Body of pancreas (tissue), 4 donors: ENCODE results near the gene COMMD1.

ENCODE experiments used
- POLR2A ChIP-seq, 3 donors: fragments of 450-650 bp; IDR thresholded peaks; one replicate each; pipeline ENCODE4 v1.6.1; 2016; ENCODE audit warnings: antibody characterized with exemption in 3 of 3, mild to moderate bottlenecking in 2 of 3
- TF ChIP-seq, protein P1 (sequence below), 7 experiments: fragments of 450-650 bp in 4 of 7; fragments of 200-600 bp in 3 of 7; sonication (generic) in 3 of 7; IDR thresholded peaks; one replicate each; pipeline ENCODE4 v1.5.1; 2016 to 2019; ENCODE audit warnings: antibody characterized with exemption in 7 of 7

DNA sequence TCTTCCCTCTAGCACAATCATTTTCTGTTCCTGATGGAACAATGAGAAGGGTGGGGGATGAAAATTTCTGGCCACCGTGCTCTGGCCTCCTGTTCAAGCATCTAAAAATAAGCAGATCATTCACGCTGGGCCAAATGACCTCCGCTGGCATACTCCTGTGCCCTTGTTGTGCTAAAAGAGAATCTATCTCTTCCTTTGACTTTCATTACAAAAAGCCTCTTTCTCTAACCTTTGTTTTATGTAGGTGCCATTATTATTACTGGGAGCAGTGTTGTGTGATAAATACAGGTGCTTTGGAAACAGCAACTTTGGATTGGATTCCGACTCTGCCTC is 245.8 kb downstream of the COMMD1 start:
- TF ChIP-seq, protein P1, sequence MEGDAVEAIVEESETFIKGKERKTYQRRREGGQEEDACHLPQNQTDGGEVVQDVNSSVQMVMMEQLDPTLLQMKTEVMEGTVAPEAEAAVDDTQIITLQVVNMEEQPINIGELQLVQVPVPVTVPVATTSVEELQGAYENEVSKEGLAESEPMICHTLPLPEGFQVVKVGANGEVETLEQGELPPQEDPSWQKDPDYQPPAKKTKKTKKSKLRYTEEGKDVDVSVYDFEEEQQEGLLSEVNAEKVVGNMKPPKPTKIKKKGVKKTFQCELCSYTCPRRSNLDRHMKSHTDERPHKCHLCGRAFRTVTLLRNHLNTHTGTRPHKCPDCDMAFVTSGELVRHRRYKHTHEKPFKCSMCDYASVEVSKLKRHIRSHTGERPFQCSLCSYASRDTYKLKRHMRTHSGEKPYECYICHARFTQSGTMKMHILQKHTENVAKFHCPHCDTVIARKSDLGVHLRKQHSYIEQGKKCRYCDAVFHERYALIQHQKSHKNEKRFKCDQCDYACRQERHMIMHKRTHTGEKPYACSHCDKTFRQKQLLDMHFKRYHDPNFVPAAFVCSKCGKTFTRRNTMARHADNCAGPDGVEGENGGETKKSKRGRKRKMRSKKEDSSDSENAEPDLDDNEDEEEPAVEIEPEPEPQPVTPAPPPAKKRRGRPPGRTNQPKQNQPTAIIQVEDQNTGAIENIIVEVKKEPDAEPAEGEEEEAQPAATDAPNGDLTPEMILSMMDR (IDR thresholded peaks at IDR 0.05), result no peak
- no peak for TF ChIP-seq POLR2A (IDR thresholded peaks at IDR 0.05)
